Parietal lobe (tissue), 1 donor: ENCODE data around the gene PHF10. TPM values are rescaled to one million over a fixed set of nuclear protein-coding genes. Genes with fewer than 3 reads are reported as not detected.

ENCODE experiments used
- total RNA-seq: library from RNA; depleted of rRNA; stranded (reverse); fragments of >200 nt; gene quantifications from one replicate; pipeline ENCODE4 v1.2.3, GENCODE V29; 2014

The PHF10 gene
- total RNA-seq, result 45.7 TPM

DNA sequence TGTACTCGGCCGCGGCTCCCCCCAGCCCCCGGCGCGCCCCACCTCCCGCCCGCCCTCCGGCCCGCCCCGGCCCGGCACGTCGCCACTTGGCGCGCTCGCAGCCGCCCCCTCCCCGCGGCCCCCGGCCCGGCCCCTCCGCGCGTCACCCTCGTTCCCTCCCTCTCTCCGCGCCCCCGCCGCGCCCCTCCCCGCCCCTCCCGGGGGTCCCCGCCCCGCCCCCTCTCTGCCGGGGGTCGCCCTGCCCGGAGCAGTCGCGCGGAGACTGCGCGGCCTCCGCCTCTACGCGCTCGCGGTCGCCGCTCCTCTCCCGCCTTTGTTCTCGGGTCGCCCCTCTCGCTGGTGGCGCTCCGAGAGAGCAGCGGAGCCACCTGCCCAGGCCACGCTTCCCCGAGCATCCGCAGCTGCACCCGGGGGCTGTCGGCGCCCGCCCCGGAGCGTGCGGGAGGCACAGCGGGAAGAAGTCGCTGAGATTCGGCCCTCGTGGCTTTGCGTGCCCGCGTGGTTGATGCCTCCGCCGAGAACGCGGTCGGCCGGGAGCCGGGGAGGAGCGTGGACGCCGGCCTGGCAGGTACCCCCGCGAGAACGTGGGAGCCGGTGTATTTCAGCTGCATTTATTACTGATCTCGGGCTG, at the start of gene PHF10:
PHF10 (minus strand) TSS at position 7 of the 631 bp plus-strand sequence. CDS start 569 bp downstream, outside the sequence.

DNA sequence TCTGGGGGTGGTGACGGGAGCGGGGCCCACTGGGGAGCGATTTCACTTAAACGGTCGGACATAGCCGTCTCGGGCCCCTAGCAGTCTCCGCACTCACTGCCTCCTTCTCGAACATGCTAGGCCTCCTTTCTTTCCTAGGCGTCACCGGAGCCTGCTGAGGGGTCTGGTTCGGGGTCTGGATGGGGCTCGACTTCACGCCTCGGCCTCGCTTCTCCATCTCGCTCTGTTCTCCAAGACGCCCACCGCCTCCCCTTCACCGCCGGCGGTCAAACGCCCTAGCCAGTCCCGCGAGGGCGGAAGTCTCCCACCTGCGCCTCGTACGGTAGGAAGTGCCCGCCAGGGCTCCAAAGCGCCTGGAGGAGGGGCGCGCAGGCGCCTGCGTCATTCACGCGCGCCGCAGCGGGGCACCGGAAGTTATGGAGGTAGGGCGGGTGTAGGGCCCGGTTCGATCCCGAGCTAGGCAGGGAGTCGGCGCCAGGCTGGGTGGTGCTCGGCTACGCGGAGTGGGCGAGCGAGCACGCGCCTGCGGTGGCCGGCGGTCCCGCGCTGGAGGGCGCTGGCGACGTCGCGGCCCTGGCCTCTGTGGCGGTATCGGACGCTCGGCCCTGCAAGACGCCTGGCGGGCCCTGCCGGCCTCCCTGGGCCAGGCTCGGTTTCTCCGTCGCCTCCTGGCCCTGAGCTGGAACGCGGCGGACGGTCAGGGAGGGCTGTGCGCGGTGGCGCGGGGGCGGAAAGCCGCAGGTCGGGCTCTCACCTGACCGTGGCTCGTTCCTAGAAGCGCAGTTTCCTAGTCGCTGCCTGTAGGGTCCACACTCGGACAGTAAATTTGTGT, 27.2 kb upstream of the PHF10 start, which contains the start of the genes DYNLT2 and ERMARD:
DYNLT2 (minus strand) TSS at position 331 of the 832 bp plus-strand sequence; CDS start at position 217, 114 bp downstream.
ERMARD (plus strand) TSS at position 381 of the 832 bp plus-strand sequence; CDS start at position 417, 36 bp downstream.

DNA sequence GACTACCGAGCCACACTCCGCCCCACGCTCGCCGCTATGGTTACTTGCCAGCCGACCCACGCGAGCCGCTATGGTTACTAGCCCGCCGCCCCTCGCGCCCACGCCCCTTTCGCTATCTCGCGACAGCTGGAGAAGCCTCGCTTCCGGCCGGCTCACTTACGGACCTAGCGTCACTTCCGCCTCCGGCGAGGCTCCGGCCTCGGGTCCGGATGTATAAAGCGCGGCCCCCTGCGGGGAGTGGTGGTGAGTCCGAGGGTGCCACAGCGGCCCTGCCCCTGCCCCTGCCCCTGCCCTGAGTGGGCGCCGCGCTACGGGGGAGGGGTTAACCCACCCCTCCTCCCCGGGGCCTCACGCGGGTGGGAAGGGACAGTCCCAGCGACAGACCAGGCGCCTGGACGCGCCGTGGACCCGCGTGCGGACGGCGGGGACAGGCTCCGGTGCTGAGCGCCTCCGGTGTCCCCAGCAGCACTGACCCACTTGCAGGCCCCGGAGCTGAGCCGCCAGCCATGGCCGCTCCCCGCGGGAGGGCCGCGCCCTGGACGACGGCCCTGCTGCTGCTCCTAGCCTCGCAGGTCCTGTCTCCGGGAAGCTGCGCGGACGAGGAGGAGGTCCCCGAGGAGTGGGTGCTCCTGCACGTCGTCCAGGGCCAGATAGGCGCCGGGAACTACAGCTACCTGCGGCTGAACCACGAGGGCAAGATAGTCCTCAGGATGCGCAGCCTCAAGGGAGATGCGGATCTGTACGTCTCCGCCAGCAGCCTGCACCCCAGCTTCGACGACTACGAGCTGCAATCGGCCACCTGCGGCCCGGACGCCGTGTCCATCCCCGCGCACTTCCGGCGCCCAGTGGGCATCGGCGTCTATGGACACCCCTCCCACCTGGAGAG, 22.1 kb downstream of the PHF10 start, which contains the start of the genes C6orf120 and WDR27:
C6orf120 (plus strand) TSS at position 173 of the 886 bp plus-strand sequence; CDS start at position 507, 334 bp downstream.
WDR27 (minus strand) TSS at position 76 of the 886 bp plus-strand sequence. CDS start 13,024 bp downstream, outside the sequence.

Other genes starting within 250 kb of the PHF10 start
- 82.6 TPM for gene WDR27, start 22.5 kb downstream of the PHF10 start, total RNA-seq
- gene C6orf120, start 22.4 kb downstream of the PHF10 start, total RNA-seq, result 23.2 TPM
- 4.1 TPM for gene DYNLT2, start 27.1 kb upstream of the PHF10 start, total RNA-seq
- gene ERMARD, start 27.1 kb upstream of the PHF10 start, total RNA-seq, result 32.6 TPM